HG03045 (cell line): ENCODE measurements around the gene RRP9.
A peak's percentile ranks its signal among the peaks of the same experiment; 100 is the strongest.

Source experiments
- ATAC-seq: cut with Tn5 transposase; IDR thresholded peaks from one replicate; pipeline ENCODE4 v1.9.1; 2021; ENCODE audit warnings: mild to moderate bottlenecking, moderate library complexity; ENCODE audit not compliant: unreplicated experiment

The RRP9 gene

DNA sequence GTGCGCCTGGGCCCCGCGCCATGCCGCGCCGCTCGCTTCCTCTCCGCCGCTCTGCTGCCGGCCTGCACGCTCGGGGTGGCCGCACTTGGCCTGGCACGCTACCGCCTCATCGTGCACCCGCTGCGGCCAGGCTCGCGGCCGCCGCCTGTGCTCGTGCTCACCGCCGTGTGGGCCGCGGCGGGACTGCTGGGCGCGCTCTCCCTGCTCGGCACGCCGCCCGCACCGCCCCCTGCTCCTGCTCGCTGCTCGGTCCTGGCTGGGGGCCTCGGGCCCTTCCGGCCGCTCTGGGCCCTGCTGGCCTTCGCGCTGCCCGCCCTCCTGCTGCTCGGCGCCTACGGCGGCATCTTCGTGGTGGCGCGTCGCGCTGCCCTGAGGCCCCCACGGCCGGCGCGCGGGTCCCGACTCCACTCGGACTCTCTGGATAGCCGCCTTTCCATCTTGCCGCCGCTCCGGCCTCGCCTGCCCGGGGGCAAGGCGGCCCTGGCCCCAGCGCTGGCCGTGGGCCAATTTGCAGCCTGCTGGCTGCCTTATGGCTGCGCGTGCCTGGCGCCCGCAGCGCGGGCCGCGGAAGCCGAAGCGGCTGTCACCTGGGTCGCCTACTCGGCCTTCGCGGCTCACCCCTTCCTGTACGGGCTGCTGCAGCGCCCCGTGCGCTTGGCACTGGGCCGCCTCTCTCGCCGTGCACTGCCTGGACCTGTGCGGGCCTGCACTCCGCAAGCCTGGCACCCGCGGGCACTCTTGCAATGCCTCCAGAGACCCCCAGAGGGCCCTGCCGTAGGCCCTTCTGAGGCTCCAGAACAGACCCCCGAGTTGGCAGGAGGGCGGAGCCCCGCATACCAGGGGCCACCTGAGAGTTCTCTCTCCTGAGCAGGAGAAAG lies 14.4 kb upstream of the RRP9 start:
- no peak for ATAC-seq

DNA sequence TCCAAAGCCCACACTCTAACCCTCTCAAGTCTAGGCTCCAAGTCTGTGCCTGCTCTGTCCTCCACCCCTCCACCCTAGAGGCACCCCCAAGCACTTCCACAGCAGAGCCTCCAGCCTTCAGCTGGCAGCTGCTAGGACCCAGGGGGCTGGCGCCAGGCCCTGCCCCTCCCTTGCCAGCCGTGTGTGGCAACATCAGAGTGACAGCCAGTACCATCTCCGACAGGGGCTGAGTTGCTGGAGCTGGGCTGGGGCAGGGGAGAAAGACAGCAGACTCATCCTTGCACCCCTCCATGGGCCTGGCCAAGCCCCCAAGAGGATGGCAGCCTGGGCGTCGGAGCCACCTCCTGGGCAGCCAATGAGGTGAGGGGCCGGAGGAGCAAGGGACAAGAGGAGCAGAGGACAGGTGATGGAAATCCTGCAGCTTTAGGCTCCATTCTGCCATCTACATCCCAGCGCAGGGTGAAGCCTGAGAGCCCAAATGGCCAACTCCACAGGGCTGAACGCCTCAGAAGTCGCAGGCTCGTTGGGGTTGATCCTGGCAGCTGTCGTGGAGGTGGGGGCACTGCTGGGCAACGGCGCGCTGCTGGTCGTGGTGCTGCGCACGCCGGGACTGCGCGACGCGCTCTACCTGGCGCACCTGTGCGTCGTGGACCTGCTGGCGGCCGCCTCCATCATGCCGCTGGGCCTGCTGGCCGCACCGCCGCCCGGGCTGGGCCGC lies 13.6 kb upstream of the RRP9 start, which contains the start of gene GPR62:
GPR62 (plus strand) TSS at position 207 of the 718 bp plus-strand sequence; CDS start at position 479, 272 bp downstream.
- ATAC-seq: no peak

DNA sequence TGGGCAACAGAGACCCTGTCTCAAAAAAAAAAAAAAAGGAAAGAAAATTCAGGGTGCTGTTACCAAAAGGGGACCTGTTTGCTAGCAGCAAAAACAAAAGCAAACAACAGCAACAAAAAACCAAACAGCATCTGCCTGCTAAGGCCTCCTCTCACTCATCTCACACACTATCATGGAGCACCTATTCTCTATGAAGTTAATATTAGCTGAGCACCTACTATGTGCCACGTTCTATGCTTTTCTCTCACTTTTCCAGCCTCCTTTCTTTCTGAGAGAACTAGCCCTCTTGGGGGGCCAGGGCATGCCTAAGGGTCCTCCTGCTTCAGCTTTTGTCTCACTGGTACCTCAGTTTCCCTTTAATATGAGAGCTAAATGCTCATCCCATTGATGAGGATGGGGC lies 13.0 kb upstream of the RRP9 start:
- no peak for ATAC-seq

DNA sequence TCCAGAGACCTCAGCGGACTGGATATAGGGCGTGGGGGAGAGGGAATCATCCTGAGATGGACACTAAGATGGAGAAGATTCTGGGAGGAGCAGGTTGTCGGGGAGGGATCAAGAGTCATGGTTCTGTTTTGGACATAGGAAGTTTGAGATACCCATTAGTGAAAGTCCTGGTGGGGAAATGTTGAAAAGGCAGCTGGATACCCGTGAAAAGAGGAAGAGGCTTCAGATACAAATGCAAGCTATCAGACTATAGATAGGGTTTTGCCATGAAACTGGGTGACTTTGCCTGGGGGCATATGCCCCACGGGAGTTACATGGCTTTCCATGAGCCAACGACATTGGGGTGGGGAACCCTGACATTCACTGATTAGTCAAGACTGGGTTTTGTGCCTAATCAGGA lies 12.4 kb upstream of the RRP9 start:
- ATAC-seq: no peak

DNA sequence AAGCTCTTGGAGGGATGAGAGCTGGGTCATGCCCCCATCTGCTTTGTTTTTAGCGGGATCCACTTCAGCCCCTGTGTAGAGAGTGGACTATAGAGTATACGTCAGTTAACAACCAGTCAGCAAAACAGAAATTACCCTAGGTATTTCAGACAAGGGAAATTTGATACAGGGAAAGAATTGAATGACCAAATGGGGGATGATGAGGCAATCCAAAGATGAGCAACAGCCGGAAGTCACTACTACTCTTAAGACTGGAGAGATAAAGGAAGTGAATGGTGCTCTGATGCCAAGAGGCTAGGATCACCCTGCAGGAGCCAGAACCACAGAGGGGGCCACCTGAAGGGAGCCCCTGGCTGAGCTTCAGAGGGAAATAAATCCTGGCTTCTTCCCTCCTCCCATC lies 11.7 kb upstream of the RRP9 start:
- no peak for ATAC-seq

DNA sequence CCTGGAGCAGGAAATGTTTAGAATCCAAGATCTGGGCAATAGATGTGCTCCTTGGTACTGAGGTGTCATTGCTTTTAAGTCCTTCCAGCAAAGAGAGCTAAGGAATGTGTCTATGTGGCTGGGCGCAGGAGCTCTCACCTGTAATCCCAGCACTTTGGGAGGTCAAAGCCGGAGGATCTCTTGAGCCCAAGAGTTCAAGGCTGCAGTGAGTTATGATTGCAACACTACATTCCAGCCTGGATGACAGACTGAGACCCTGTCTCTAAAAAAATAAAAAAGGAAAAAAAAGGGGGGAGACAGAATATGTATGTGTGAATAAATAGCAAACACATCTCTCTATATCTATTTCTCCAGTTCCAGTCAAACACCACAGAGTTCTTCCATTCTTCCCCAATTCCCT lies 9.2 kb upstream of the RRP9 start:
- ATAC-seq: no peak

DNA sequence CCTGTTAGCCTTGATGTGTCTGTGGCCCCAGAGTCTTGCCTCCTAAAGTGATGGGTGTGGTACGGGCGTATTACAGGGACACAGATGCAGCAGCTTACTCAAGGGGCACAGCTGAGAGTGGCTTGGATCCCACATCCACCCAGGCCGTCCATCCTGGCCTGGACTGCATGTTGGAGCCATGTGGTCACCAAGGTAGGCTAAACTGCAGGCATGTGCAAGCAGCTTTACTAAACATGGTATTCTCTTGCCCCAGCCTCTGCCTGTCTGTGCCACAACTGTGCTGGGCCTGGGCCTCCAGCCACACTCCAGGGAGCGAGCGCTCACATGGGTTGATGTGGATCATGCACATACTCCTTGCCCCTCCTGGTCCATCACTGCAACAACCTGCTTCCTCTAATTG lies 7.4 kb upstream of the RRP9 start:
- no peak for ATAC-seq

DNA sequence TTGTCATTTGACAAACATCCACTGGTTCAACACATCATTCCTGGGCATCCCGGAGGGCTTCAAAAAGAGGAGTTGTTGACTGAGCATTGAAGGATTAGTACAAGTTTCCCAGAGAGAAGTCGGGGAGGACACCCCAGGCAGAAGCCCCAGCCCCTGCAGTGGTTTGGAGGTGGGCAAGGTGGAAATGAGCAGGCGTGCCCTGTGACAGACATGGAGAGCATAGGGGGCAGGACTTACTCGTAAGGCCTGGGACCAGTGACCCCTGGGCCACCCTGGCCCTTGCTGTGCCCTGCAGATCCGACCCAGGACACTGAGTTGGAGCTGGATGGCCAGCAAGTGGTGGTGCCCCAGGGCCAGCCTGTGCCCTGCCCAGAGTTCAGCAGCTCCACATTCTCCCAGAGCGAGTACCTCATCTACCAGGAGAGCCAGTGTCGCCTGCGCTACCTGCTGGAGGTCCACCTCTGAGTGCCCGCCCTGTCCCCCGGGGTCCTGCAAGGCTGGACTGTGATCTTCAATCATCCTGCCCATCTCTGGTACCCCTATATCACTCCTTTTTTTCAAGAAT lies 6.4 kb upstream of the RRP9 start:
- ATAC-seq: no peak

DNA sequence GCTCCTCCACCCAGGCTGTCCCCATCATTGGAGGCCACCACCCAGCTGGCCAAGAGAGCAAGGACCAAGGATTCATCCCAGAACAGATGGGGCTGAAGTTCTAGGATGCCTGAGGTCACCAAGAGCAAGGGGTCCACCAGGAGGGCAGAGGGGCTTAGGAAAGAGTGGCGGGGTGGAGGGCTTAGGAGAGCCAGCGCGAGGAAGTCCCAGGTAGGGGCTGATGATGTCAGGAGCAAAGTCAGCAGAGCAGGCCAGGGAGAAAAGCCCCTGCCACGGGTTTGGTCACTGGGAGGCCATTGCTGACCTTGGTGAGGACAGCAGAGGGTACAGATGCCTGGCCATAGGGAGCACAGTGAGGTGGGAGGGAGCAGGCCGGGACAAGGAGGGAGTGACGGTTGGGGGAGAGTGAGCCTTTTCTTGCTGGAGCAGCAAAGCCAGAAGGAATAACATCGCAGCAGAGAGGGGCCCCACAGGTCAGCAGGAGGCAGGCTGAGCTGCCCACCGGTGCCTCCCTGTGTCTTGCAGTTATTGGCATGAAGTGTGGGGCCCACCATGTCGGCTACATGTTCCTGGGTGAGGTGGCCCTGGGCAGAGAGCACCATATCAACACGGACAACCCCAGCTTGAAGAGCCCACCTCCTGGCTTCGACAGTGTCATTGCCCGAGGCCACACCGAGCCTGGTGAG lies 5.7 kb upstream of the RRP9 start:
- no peak for ATAC-seq

DNA sequence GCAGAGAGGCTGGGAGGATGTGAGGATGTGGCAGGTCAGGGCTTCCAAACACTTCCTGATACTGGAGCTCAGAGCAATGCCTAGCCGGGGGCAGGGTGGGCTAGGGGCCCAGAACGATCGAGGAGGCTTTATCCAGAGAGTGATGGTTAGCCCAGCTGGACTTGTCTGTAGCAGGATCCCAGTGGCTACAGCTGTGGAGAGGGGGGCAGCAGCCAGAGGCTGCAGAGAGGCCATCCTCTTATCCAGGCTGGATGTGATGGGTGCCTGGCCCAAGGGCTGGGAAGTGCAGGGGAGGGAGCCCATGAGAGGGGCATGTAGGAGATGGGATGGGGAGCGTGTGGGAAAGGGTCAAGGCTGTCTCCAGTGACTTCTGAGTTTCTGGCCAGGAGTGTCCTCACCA lies 5.1 kb upstream of the RRP9 start:
- ATAC-seq: no peak

DNA sequence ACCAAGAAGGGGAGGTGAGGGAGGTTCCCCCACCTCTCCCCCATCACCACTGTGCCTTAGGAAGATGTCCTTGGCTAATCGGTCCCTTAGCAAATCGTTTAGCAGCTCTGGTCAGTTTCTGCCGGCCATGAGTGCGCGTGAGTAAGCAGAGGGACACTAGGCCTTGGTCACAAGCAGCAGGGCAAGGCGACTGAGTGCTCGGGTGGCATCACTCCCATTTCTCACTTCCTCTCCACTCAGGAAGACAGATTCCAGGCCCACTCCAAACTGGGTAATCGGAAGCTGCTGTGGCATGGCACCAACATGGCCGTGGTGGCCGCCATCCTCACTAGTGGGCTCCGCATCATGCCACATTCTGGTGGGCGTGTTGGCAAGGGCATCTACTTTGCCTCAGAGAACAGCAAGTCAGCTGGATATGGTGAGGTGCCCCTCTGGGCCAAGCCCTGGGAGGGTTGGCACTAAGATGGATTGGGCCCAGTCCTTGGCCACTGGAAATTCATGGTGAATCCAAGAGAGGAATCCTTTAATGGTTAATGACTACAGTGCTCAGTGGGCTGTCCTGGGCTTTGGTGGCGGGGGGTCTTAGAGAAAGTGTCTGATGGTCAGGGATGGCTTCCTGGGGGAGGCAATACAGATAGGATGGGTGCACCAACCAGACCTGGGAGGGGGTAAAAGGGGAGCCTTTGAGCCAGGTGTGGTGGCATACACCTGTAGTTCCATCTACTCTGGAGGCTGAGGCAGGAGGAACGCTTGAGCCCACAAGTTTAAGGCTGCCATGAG lies 4.4 kb upstream of the RRP9 start:
- no peak for ATAC-seq

DNA sequence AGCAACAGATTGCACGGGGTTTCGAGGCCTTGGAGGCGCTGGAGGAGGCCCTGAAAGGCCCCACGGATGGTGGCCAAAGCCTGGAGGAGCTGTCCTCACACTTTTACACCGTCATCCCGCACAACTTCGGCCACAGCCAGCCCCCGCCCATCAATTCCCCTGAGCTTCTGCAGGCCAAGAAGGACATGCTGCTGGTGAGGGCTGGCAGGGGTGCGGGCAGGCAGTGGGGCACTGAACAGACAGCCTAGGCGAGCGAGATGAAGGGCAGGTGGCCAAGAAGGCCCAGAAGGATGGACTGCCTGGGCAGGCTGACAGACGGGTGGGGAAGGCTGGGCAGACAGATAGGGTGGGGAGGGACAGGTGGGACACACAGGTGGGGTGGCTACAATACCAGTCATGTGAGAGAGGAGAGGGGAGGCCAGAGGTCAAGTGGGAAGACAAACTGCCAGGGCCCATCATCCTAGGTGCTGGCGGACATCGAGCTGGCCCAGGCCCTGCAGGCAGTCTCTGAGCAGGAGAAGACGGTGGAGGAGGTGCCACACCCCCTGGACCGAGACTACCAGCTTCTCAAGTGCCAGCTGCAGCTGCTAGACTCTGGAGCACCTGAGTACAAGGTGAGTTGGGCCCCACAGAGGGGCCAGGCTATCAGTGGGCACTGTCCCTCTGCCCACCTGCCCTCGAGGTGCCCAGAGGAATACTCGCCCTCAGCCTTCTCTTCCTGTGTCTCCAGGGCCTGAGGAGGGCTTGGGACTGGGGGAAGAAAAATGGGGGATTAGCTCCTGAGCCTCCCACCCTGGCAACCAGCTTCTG lies 3.5 kb upstream of the RRP9 start:
- ATAC-seq: no peak

DNA sequence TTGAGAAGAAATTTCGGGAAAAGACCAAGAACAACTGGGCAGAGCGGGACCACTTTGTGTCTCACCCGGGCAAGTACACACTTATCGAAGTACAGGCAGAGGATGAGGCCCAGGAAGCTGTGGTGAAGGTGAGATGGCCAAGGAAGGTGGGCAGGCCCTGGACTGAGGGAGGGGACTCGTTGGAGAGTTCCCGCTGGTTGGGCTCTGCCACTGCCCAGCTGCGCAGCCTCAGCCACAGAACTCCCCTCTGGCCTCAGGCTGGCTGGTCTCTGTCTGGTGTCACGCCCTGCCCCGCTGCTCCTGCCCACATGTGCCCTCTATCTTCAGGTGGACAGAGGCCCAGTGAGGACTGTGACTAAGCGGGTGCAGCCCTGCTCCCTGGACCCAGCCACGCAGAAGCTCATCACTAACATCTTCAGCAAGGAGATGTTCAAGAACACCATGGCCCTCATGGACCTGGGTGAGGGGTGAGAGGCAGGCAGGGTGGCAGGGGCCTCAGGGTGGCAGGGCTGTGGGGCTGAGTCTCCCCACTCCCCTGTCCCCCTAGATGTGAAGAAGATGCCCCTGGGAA lies 2.8 kb upstream of the RRP9 start:
- ATAC-seq: no peak

DNA sequence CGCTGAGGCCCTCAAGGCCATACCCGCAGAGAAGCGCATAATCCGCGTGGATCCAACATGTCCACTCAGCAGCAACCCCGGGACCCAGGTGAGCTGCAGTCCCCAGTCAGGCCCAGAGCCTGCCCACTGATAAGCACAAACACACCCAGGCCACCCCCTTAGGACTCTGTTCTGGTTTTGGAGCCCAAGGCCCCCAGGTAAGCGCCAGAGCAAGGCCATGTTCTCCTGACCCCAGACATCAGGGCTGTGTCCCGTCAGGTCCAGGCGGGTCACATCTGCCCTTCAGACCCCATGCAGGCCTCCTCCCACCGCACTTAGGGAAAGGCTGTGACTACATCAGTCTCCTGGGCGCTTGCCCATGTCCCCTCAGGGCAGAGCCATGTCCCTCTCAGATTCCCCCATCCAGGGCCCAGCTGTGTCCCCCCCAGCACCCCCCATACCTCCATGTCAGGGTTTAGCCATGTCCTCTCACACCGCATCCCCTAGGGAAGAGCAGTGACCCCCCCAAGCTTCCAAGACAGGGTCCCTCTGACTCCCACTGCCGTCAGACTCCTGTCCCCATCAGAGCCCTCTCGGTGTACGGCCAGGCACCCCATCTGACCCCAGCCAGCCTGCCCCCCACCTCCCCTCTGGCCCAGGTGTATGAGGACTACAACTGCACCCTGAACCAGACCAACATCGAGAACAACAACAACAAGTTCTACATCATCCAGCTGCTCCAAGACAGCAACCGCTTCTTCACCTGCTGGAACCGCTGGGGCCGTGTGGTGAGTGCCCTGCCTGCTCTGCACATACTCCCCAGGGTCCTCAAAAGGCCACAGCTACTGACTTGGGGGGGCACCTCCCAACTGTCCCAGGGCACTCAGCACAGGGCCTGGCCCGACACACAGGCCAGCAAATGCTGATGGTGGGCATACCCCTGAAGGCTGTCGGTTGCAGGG lies 2.0 kb upstream of the RRP9 start:
- ATAC-seq: no peak

DNA sequence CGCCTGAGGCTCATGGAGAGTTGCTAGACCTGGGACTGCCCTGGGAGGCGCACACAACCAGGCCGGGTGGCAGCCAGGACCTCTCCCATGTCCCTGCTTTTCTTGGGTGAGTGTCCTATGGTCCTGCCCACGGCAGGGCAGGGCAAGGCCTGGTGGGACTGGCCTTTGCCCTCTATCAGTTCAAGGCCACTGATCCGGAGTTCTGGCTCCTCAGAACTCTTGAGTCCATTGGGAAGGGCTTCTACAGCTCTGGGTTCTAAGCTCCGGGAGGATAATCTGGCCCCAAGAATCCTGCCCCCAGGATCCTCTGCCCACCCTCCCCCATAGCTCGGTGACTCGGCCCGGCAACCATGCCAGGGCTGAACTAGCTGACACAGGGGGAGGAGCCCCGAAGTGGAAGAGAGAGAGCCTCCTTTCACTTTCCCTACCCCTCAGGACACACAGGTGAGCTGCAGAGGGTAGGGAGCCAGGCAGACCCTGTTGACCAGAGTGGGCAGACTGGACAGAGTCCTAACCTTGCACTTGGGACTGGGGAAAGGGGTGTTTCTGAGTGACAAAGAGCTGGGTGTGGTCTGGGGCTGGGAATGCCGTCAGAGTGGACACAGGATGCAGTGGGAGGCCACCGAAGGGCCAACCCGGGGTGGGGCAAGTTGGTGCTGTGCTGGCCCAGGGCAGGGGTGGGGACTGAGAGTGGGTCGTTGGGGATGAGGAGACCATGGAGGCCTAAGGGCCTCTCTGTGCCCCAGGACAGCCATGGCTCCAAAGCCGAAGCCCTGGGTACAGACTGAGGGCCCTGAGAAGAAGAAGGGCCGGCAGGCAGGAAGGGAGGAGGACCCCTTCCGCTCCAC lies 1.1 kb upstream of the RRP9 start:
- ATAC-seq: peak; percentile 26

DNA sequence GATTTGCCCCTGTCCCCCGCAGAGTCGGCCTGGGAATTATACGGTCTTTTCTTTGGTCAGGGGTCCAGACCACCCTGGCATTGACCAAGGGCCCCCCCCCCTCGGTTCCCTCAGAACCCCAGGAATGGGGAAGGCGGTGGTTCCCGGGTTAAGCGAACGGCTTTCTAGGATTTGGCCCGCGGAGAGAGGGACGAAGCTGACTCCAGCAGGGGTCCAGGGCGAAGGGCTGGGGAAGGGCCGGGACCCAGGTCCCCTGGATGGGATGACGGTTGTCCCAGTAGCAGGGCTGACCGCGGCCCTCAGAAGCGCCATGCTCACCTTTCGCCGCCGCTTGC lies 274 bp downstream of the RRP9 start:
- no peak for ATAC-seq

DNA sequence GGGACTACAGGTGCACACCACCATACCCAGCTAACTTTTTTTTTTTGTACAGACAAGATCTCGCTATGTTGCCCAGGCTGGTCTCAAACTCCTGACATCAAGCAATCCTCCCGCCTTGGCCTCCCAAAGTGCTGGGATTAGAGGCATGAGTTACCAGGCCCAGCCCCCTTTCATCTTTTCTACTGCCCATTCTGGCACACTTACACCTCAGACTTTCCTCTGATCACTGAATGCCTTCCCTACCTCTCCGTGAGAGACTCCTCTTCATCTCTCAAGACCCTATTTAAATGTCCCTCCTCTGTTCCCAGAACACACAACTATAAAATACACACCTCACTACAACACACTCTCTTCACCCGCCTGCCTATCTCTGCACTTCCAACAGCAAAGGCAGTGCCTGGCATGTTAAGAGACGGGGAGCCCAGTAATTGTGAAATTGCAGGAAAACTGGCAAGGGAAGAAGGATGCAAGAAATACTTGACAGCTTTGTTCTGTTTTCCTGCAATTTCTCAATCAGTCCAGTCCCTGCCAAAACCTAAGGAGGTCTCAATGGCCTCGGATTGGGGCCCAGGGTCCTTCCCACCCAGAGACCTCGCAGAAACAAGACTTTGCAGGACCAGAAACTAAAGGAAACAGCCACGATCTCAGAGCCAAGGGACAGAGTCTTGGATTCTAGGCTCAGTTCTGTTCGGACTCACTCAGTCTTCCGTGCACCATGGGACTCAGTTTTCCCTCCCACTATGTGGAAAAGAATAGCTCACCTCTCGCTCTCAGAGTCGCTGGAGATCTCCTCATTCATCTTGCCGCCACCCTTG lies 849 bp downstream of the RRP9 start:
- ATAC-seq: no peak
